Sigmoid colon (tissue), 7 donors: ENCODE data around the gene MAP3K12. TPM values are rescaled to one million over a fixed set of nuclear protein-coding genes. Genes with fewer than 3 reads are reported as not detected.

Experiments
- DNase-seq: peaks from one replicate; pipeline ENCODE4 v3.0.0-alpha.2; 2019
- H3K27ac ChIP-seq, 4 donors: fragments of 200-600 bp; sonication (generic); one replicate each; pipeline ENCODE4 v1.5.1; 2016 to 2019; ENCODE audit warnings: mild to moderate bottlenecking in 1 of 4
- H3K27me3 ChIP-seq, 3 donors: fragments of 200-600 bp; sonication (generic); one replicate each; pipeline ENCODE4 v1.5.1; 2019; ENCODE audit warnings: mild to moderate bottlenecking in 1 of 3
- H3K36me3 ChIP-seq, 4 donors: fragments of 200-600 bp; sonication (generic); one replicate each; pipeline ENCODE4 v1.5.1; 2016 to 2019
- H3K4me1 ChIP-seq, 4 donors: fragments of 200-600 bp; sonication (generic); one replicate each; pipeline ENCODE4 v1.5.1; 2017 to 2019
- H3K4me3 ChIP-seq, 4 donors: fragments of 200-600 bp; sonication (generic); one replicate each; pipeline ENCODE4 v1.5.1; 2017 to 2019; ENCODE audit warnings: mild to moderate bottlenecking in 2 of 4, moderate library complexity in 1 of 4
- H3K9me3 ChIP-seq, 4 donors: fragments of 200-600 bp in 3 of 4; sonication (generic) in 3 of 4; one replicate each; pipeline versions ENCODE4 v1.5.1 to v1.6.1; 2013 to 2019
- CTCF ChIP-seq, 4 experiments: fragments of 450-650 bp in 3 of 4; fragments of 200-600 bp in 1 of 4; IDR thresholded peaks; one replicate each; pipeline ENCODE4 v1.5.1; 2016 to 2019; ENCODE audit warnings: antibody characterized with exemption in 4 of 4, mild to moderate bottlenecking in 3 of 4, moderate library complexity in 2 of 4
- EP300 ChIP-seq, 4 donors: sonication (generic); formaldehyde crosslinking; IDR thresholded peaks; one replicate each; pipeline ENCODE4 v1.6.1; 2017; ENCODE audit warnings: antibody characterized with exemption in 4 of 4
- POLR2A ChIP-seq, 2 donors: fragments of 450-650 bp; IDR thresholded peaks; one replicate each; pipeline ENCODE4 v1.6.1; 2016; ENCODE audit warnings: antibody characterized with exemption in 2 of 2, mild to moderate bottlenecking in 2 of 2, moderate library complexity in 2 of 2
- POLR2AphosphoS5 ChIP-seq, 4 donors: sonication (generic); formaldehyde crosslinking; IDR thresholded peaks; one replicate each; pipeline ENCODE4 v1.6.1; 2017; ENCODE audit warnings: antibody characterized with exemption in 4 of 4
- WGBS, 2 donors: extraction: QIAGEN DNeasy Blood & Tissue Kit; methylation state at CpG; one replicate each; pipeline ENCODE4 v1.1.7; 2013; 5-methylcytosine and 5-hydroxymethylcytosine counted together
- intact Hi-C: fragments of 100-400 bp; cut with DNase I; formaldehyde crosslinking; loops from one replicate; pipeline ENCODE4 v1.15.1; 2023
- polyA plus RNA-seq, 3 donors: library from polyadenylated mRNA; stranded (reverse); fragments of 200-250 nt; gene quantifications; one replicate each; pipeline ENCODE4 v1.2.3, GENCODE V29; 2013
- total RNA-seq, 4 donors: library from RNA; depleted of rRNA; stranded (reverse); fragments of >200 nt; gene quantifications; one replicate each; pipeline ENCODE4 v1.1.0, GENCODE V29; 2016
- donor health status: healthy with polysubstance abuse.
- donor health status: Bipolar disorder and iron deficiency.
- donor health status: healthy.

The MAP3K12 gene
- total and polyA plus RNA-seq, 7 donors = 1.6 to 27.4 (median 18.5) TPM

- TF ChIP-seq EP300 (IDR thresholded peaks at IDR 0.05) (no peak), POLR2A (IDR thresholded peaks at IDR 0.05) (no peak), POLR2AphosphoS5 (IDR thresholded peaks at IDR 0.05) (no peak), CTCF (IDR thresholded peaks at IDR 0.05) (no peak)
- Histone ChIP-seq H3K27ac (peak overlapping the region in 1 of 4 donors; percentile 22), H3K36me3 (peaks cover 61 to 100% (median 79%) of the 10 kb centered on the region in 4 donors), H3K27me3 (no peaks in the 10 kb centered on the region), H3K4me1 (peaks cover 0 to 43% (median 20%) of the 10 kb centered on the region in 4 donors), H3K9me3 (no peaks in the 10 kb centered on the region), H3K4me3 (no peak overlapping the region)
- no peak for DNase-seq
- WGBS, 2 donors = 70 to 74% methylated on average over 13 of the region's 13 CpGs
- intact Hi-C loops = no loop called here
These were observed 24.4 kb downstream of the MAP3K12 start for GRCh38 chr12:53474819-53475218.

- TF ChIP-seq POLR2A (IDR thresholded peaks at IDR 0.05) (no peak), CTCF (IDR thresholded peaks at IDR 0.05) (no peak), POLR2AphosphoS5 (IDR thresholded peaks at IDR 0.05) (no peak), EP300 (IDR thresholded peaks at IDR 0.05) (no peak)
- Histone ChIP-seq H3K4me3 (no peak overlapping the region), H3K27me3 (no peaks in the 10 kb centered on the region), H3K27ac (peak overlapping the region in 1 of 4 donors; percentile 22), H3K9me3 (no peaks in the 10 kb centered on the region), H3K4me1 (peaks cover 0 to 43% (median 20%) of the 10 kb centered on the region in 4 donors), H3K36me3 (peaks cover 65 to 100% (median 80%) of the 10 kb centered on the region in 4 donors)
- intact Hi-C loops = no loop called here
- no peak for DNase-seq
- WGBS, 2 donors = 76 to 78% methylated on average over 2 of the region's 2 CpGs
These were observed 25.2 kb downstream of the MAP3K12 start for GRCh38 chr12:53474077-53474476.

- peaks cover 77 to 100% (median 87%) of the 10 kb centered on the region in 4 donors for H3K36me3 ChIP-seq
These were observed 27.1 kb downstream of the MAP3K12 start for GRCh38 chr12:53472056-53472582.

GRCh38 chr12:53468282-53468681, 31.0 kb downstream of the MAP3K12 start:
- no peaks in the 10 kb centered on the region for H3K27me3 ChIP-seq
- H3K36me3 ChIP-seq = peaks cover 78 to 100% (median 94%) of the 10 kb centered on the region in 4 donors
- H3K4me3 ChIP-seq = no peak overlapping the region
- H3K27ac ChIP-seq = no peak overlapping the region
- TF ChIP-seq POLR2A (IDR thresholded peaks at IDR 0.05) = no peak
- TF ChIP-seq POLR2AphosphoS5 (IDR thresholded peaks at IDR 0.05) = no peak
- no peaks in the 10 kb centered on the region for H3K9me3 ChIP-seq
- no peak for DNase-seq
- 83 to 87% methylated on average over 1 of the region's 1 CpG for WGBS, 2 donors
- H3K4me1 ChIP-seq = peaks cover 0 to 18% (median 8%) of the 10 kb centered on the region in 4 donors
- intact Hi-C loops = no loop called here

More at GRCh38 chr12:53472056-53472582, 27.1 kb downstream of the MAP3K12 start:
- Histone ChIP-seq H3K27me3 (no peaks in the 10 kb centered on the region), H3K9me3 (no peaks in the 10 kb centered on the region), H3K27ac (no peak overlapping the region), H3K4me1 (peaks cover 0 to 33% (median 15%) of the 10 kb centered on the region in 4 donors), H3K4me3 (no peak overlapping the region)
- no peak for TF ChIP-seq POLR2AphosphoS5 (IDR thresholded peaks at IDR 0.05)
- TF ChIP-seq POLR2A (IDR thresholded peaks at IDR 0.05) = no peak
- no peak for TF ChIP-seq CTCF (IDR thresholded peaks at IDR 0.05)
- TF ChIP-seq EP300 (IDR thresholded peaks at IDR 0.05) = no peak
- WGBS, 2 donors = 83 to 85% methylated on average over 1 of the region's 1 CpG
- intact Hi-C loops = no loop called here
- no peak for DNase-seq

- no peak for TF ChIP-seq POLR2A (IDR thresholded peaks at IDR 0.05)
- no peak for TF ChIP-seq POLR2AphosphoS5 (IDR thresholded peaks at IDR 0.05)
- TF ChIP-seq EP300 (IDR thresholded peaks at IDR 0.05) = no peak
- TF ChIP-seq CTCF (IDR thresholded peaks at IDR 0.05) = no peak
- Histone ChIP-seq H3K27me3 (no peaks in the 10 kb centered on the region), H3K27ac (no peak overlapping the region), H3K4me1 (peaks cover 0 to 16% (median 6%) of the 10 kb centered on the region in 4 donors), H3K36me3 (peaks cover 82 to 100% (median 95%) of the 10 kb centered on the region in 4 donors), H3K9me3 (no peaks in the 10 kb centered on the region), H3K4me3 (no peak overlapping the region)
- no peak for DNase-seq
- WGBS, 2 donors = 83 to 90% methylated on average over 2 of the region's 2 CpGs
- intact Hi-C loops = no loop called here
These were observed 31.4 kb downstream of the MAP3K12 start for GRCh38 chr12:53467880-53468279.
